Mammary epithelial cell (primary cell): ENCODE measurements around the gene GTF2F2.

ENCODE experiments used
- CTCF ChIP-seq, 2 donors: IDR thresholded peaks in 1 of 2; conservative IDR thresholded peaks in 1 of 2; 2 replicates each; pipeline ENCODE4 v1.5.1; 2011 to 2012; ENCODE audit warnings: inconsistent platforms in 2 of 2, low read length in 2 of 2, mild to moderate bottlenecking in 2 of 2, control low read depth in 1 of 2, low read depth in 1 of 2; ENCODE audit not compliant: insufficient read depth in 1 of 2; ENCODE audit errors: extremely low read depth in 1 of 2
- EZH2 ChIP-seq: IDR thresholded peaks from 2 replicates; pipeline ENCODE4 v1.6.1; 2012; ENCODE audit warnings: low read length, inconsistent platforms, borderline replicate concordance

- TF ChIP-seq CTCF (conservative IDR thresholded peaks at IDR 0.05 in 1 of 2, IDR thresholded peaks at IDR 0.05 in 1 of 2; ENCODE audit: extremely low read depth in 1 of 2, insufficient read depth in 1 of 2, low read depth in 1 of 2, low read length in 2 of 2) (no peak), EZH2 (no peak)
Measured at GRCh38 chr13:45257638-45258333, 137.5 kb downstream of the GTF2F2 start.
